Activated CD4-positive, alpha-beta memory T cell treated with anti-CD3 and anti-CD28 coated beads, Interleukin-2, amount 10 ng/mL, durations not matched to agents 7 days and 5 days (primary cell): Measurements from ENCODE around the gene BSND. TPM values are rescaled to one million over a fixed set of nuclear protein-coding genes. Genes with fewer than 3 reads are reported as not detected.
A peak's percentile ranks its signal among the peaks of the same experiment; 100 is the strongest.

Source experiments
- CTCF ChIA-PET: fragments of 350-600 bp; sonication (Branson Sonifier 250); formaldehyde crosslinking; loops from one replicate; lab custom pipeline; 2021; ENCODE audit warnings: antibody characterized with exemption, inconsistent platforms; lab: Charles Lee
- POLR2A ChIA-PET: fragments of 350-600 bp; sonication (Branson Sonifier 250); formaldehyde crosslinking; loops from one replicate; lab custom pipeline; 2021; ENCODE audit warnings: antibody characterized with exemption; lab: Charles Lee
- DNase-seq: peaks from one replicate; pipeline ENCODE4 v3.0.0-alpha.2; 2020
- H3K27ac Mint-ChIP-seq: one replicate; pipeline ENCODE4 v1.8.0; 2021; ENCODE audit warnings: mild to moderate bottlenecking, mixed read lengths
- H3K27me3 Mint-ChIP-seq: one replicate; pipeline ENCODE4 v1.8.0; 2021; ENCODE audit warnings: mixed read lengths
- H3K36me3 Mint-ChIP-seq: one replicate; pipeline ENCODE4 v1.8.0; 2021; ENCODE audit warnings: low read depth, mixed read lengths
- H3K4me1 Mint-ChIP-seq: one replicate; pipeline ENCODE4 v1.8.0; 2021; ENCODE audit warnings: mixed read lengths
- H3K4me3 Mint-ChIP-seq: one replicate; pipeline ENCODE4 v1.8.0; 2021; ENCODE audit warnings: mild to moderate bottlenecking, mixed read lengths
- H3K9me3 Mint-ChIP-seq: one replicate; pipeline ENCODE4 v1.8.0; 2021; ENCODE audit warnings: mixed read lengths
- total RNA-seq, 2 experiments: library from RNA; stranded (reverse); gene quantifications; one replicate each; pipeline ENCODE4 v1.2.3, GENCODE V29; 2021

Gene BSND
- under 1 TPM; 0.08 to 0.13 TPM for total RNA-seq

GRCh38 chr1:54998677-54999076 lies at the start of gene BSND:
Gene BSND, plus strand, starts transcription at chr1:54998933. Its CDS starts 254 bp downstream, at chr1:54999187.
- peaks cover 35% of the 10 kb centered on the region for H3K4me1 Mint-ChIP-seq
- POLR2A ChIA-PET: no interaction called here
- H3K4me3 Mint-ChIP-seq: no peak within 1 kb of the TSS
- no peak for DNase-seq
- H3K27ac Mint-ChIP-seq: no peak within 1 kb of the TSS
- H3K9me3 Mint-ChIP-seq: no peaks in the 10 kb centered on the region
- peaks cover 39% of the 10 kb centered on the region for H3K27me3 Mint-ChIP-seq
- H3K36me3 Mint-ChIP-seq: no peaks in the 10 kb centered on the region
- CTCF ChIA-PET: interaction anchor here (1.2 to 10.4 kb wide), 3 partner anchors 9 to 50 kb away, joined by 3 to 353 read pairs (median 26); no protein-coding TSS in a partner anchor

GRCh38 chr1:54949053-54949452 lies 49.7 kb upstream of the BSND start:
- DNase-seq: no peak

DNA sequence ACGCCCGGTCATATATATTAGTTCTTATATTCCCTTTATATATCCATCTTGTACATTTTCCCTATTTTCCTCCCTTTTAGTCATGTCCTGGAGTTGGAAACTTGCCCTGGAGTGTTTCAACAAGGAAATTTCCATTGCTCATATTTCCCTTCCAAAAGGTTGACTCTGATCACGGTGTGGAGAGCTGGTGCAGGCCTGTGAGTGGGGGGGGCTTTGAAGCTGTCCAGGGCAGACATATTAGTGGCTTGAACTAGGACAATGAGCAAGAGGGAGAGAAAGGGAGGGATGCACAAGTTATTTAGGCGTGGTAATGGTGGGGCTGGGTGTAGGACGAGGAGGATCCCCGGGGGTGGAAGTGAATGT lies 48.7 kb upstream of the BSND start:
- ChIA-PET CTCF (interaction anchor here (0.6 to 14.0 kb wide), 18 partner anchors 8 to 388 kb away, joined by 3 to 353 read pairs (median 5); partner anchors contain the start of genes BSND and DHCR24), POLR2A (interaction anchor here (1.1 to 3.2 kb wide), 2 partner anchors 46 to 86 kb away, joined by 3 to 34 read pairs; no protein-coding TSS in a partner anchor)
- no peak overlapping the region for H3K27ac Mint-ChIP-seq
- no peaks in the 10 kb centered on the region for H3K36me3 Mint-ChIP-seq
- no peak for DNase-seq
- H3K27me3 Mint-ChIP-seq: peaks cover 9% of the 10 kb centered on the region
- no peaks in the 10 kb centered on the region for H3K9me3 Mint-ChIP-seq
- H3K4me1 Mint-ChIP-seq: peaks cover 47% of the 10 kb centered on the region
- no peak overlapping the region for H3K4me3 Mint-ChIP-seq

More at GRCh38 chr1:54949053-54949452, 49.7 kb upstream of the BSND start:
- H3K27me3 Mint-ChIP-seq: peaks cover 8% of the 10 kb centered on the region
- CTCF ChIA-PET: interaction anchor here (0.7 to 14.0 kb wide), 8 partner anchors 9 to 286 kb away, joined by 3 to 353 read pairs (median 11); partner anchors contain the start of gene BSND
- peak overlapping the region; percentile 23 for H3K27ac Mint-ChIP-seq
- peaks cover 50% of the 10 kb centered on the region for H3K4me1 Mint-ChIP-seq
- no peaks in the 10 kb centered on the region for H3K9me3 Mint-ChIP-seq
- no peak overlapping the region for H3K4me3 Mint-ChIP-seq
- POLR2A ChIA-PET: interaction anchor here (3.2 kb wide), 1 partner anchor 47 kb away, joined by 34 read pairs; no protein-coding TSS in a partner anchor
- no peaks in the 10 kb centered on the region for H3K36me3 Mint-ChIP-seq

- peak; percentile 70 for DNase-seq
- Mint-ChIP-seq H3K9me3 (no peaks in the 10 kb centered on the region), H3K4me3 (no peak overlapping the region), H3K36me3 (no peaks in the 10 kb centered on the region), H3K27me3 (peaks cover 7% of the 10 kb centered on the region), H3K27ac (peak overlapping the region; percentile 32), H3K4me1 (peaks cover 41% of the 10 kb centered on the region)
- POLR2A ChIA-PET: interaction anchor here (1.1 to 3.2 kb wide), 2 partner anchors 45 to 86 kb away, joined by 3 to 34 read pairs; no protein-coding TSS in a partner anchor
- CTCF ChIA-PET: interaction anchor here (0.6 to 14.0 kb wide), 21 partner anchors 9 to 388 kb away, joined by 3 to 353 read pairs (median 5); partner anchors contain the start of genes BSND and DHCR24
Measured at GRCh38 chr1:54950369-54951163, 48.2 kb upstream of the BSND start.

GRCh38 chr1:54951810-54952226 lies 46.9 kb upstream of the BSND start:
- H3K36me3 Mint-ChIP-seq: no peaks in the 10 kb centered on the region
- H3K9me3 Mint-ChIP-seq: no peaks in the 10 kb centered on the region

GRCh38 chr1:54952950-54953718 lies 45.6 kb upstream of the BSND start:
- Mint-ChIP-seq H3K36me3 (no peaks in the 10 kb centered on the region), H3K4me1 (peaks cover 27% of the 10 kb centered on the region), H3K9me3 (peaks cover 5% of the 10 kb centered on the region), H3K27ac (no peak overlapping the region), H3K4me3 (no peak overlapping the region), H3K27me3 (peaks cover 8% of the 10 kb centered on the region)
- no peak for DNase-seq
- ChIA-PET CTCF (interaction anchor here (1.1 to 14.0 kb wide), 2 partner anchors 8 to 46 kb away, joined by 4 to 353 read pairs; partner anchors contain the start of gene BSND), POLR2A (no interaction called here)

More at GRCh38 chr1:54951810-54952226, 46.9 kb upstream of the BSND start:
- ChIA-PET POLR2A (interaction anchor here (3.2 kb wide), 1 partner anchor 44 kb away, joined by 34 read pairs; no protein-coding TSS in a partner anchor), CTCF (interaction anchor here (1.1 to 14.0 kb wide), 3 partner anchors 23 to 70 kb away, joined by 4 to 353 read pairs (median 185); partner anchors contain the start of gene BSND)
- no peak for DNase-seq
- Mint-ChIP-seq H3K4me3 (no peak overlapping the region), H3K4me1 (peaks cover 31% of the 10 kb centered on the region), H3K27ac (no peak overlapping the region), H3K27me3 (peaks cover 6% of the 10 kb centered on the region)

- DNase-seq: no peak
- CTCF ChIA-PET: interaction anchor here (0.6 to 14.0 kb wide), 4 partner anchors 9 to 1199 kb away, joined by 3 to 353 read pairs (median 4); partner anchors contain the start of gene BSND
- Mint-ChIP-seq H3K27ac (no peak overlapping the region), H3K27me3 (peaks cover 12% of the 10 kb centered on the region), H3K36me3 (peaks cover under 1% of the 10 kb centered on the region), H3K4me1 (peaks cover 21% of the 10 kb centered on the region), H3K4me3 (no peak overlapping the region), H3K9me3 (peaks cover 8% of the 10 kb centered on the region)
- POLR2A ChIA-PET: no interaction called here
Measured at GRCh38 chr1:54953846-54954245, 44.9 kb upstream of the BSND start.

DNA sequence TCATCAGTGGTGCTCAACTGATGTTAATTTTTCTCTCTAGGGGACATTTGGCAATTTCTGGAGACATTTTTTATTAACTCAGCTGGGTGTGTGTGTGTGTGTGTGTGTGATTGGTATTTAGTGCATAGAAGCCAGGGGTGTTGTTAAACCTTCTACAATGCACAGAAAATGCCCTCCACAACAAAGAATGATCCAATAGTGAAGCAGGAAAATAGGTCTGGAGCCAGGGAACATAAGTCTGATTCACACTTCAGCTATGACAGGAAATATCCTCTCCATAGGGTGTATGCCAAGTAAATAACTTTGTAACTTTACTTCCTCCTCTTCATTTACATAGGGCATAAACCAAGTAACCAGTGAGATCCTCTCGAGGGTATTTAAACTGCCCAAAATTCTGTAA lies 43.4 kb upstream of the BSND start:
- Mint-ChIP-seq H3K27me3 (peaks cover 13% of the 10 kb centered on the region), H3K27ac (no peak overlapping the region), H3K9me3 (peaks cover 8% of the 10 kb centered on the region), H3K36me3 (peaks cover 4% of the 10 kb centered on the region), H3K4me3 (no peak overlapping the region), H3K4me1 (peaks cover 9% of the 10 kb centered on the region)
- ChIA-PET POLR2A (interaction anchor here (1.5 kb wide), 1 partner anchor 40 kb away, joined by 3 read pairs; no protein-coding TSS in a partner anchor), CTCF (interaction anchor here (14.0 kb wide), 1 partner anchor 44 kb away, joined by 353 read pairs; the partner anchor contains the start of gene BSND)
- DNase-seq: no peak

GRCh38 chr1:54956726-54957125 lies 42.0 kb upstream of the BSND start:
- ChIA-PET CTCF (interaction anchor here (1.0 to 1.9 kb wide), 4 partner anchors 9 to 39 kb away, joined by 3 to 19 read pairs (median 4); no protein-coding TSS in a partner anchor), POLR2A (interaction anchor here (1.5 kb wide), 1 partner anchor 39 kb away, joined by 3 read pairs; no protein-coding TSS in a partner anchor)
- no peaks in the 10 kb centered on the region for H3K4me1 Mint-ChIP-seq
- H3K9me3 Mint-ChIP-seq: peaks cover 8% of the 10 kb centered on the region
- DNase-seq: no peak
- H3K27ac Mint-ChIP-seq: no peak overlapping the region
- H3K4me3 Mint-ChIP-seq: no peak overlapping the region
- peaks cover 13% of the 10 kb centered on the region for H3K27me3 Mint-ChIP-seq
- H3K36me3 Mint-ChIP-seq: peaks cover 4% of the 10 kb centered on the region

DNA sequence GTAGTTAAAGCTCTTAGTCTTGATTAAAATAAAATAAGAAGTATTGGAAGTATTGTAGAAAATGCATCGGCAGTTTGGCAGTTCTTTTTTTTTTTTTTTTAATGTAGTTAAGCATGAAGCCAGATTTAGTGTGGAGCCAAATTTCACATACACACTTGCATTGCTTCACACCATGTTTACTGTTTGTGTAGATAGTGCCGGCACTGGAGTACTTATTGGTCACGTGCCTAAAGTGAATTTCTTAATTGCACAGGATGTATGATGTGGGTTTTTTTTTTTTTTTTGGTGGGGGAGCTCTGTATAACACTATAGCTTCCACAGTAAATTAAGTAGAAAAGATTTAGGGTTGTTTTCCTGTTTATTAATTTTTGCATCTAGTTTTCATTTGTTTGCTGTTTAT lies 39.5 kb upstream of the BSND start:
- no peak overlapping the region for H3K27ac Mint-ChIP-seq
- peaks cover 11% of the 10 kb centered on the region for H3K27me3 Mint-ChIP-seq
- peaks cover 8% of the 10 kb centered on the region for H3K9me3 Mint-ChIP-seq
- ChIA-PET CTCF (interaction anchor here (3.3 to 3.5 kb wide), 2 partner anchors 9 to 14 kb away, joined by 11 to 13 read pairs; no protein-coding TSS in a partner anchor), POLR2A (no interaction called here)
- H3K36me3 Mint-ChIP-seq: peaks cover 4% of the 10 kb centered on the region
- H3K4me1 Mint-ChIP-seq: peaks cover 4% of the 10 kb centered on the region
- DNase-seq: no peak
- no peak overlapping the region for H3K4me3 Mint-ChIP-seq

DNA sequence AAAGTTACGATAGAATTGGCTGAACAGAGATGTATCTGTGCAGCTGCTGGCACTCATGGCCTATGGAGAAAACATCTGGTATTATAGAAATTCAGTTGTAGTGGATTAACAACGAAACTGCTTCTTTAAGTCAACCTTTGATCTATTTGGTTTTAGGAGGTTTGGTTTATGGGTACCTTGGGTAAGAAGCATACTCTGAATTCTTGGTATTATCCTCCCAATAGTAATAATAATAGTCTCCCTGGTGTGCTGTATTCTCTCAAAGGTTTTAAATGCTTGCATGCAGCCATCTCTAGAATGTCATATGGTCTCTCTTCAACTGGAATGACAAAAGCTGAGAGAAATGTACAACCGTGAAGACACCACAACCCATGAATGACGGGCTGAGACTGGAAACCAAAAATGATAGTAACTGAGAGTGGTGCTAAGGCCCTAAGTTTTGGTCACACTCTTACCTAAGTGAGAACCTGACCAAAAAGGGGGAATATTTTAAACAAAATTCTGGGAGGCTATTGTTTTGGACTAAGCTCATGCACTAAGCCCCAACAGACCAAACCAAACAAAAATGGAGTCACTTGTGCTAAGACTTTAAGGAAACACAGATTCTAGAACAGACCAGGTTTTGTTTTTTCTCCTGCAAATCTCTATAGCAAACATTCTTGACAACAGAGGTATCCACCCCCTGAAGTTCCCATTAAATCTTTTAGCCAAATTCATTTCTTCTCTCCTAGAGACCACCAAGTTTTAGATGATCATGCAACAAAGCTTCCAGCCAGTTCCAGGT lies 35.9 kb upstream of the BSND start:
- H3K9me3 Mint-ChIP-seq: peaks cover 4% of the 10 kb centered on the region
- ChIA-PET POLR2A (interaction anchor here (1.1 kb wide), 1 partner anchor 33 kb away, joined by 3 read pairs; no protein-coding TSS in a partner anchor), CTCF (no interaction called here)
- no peak overlapping the region for H3K4me3 Mint-ChIP-seq
- no peak for DNase-seq
- H3K36me3 Mint-ChIP-seq: peaks cover 4% of the 10 kb centered on the region
- H3K27ac Mint-ChIP-seq: no peak overlapping the region
- peaks cover 11% of the 10 kb centered on the region for H3K27me3 Mint-ChIP-seq
- peaks cover 15% of the 10 kb centered on the region for H3K4me1 Mint-ChIP-seq
